ENCODE data around the gene RRP1.

DNA sequence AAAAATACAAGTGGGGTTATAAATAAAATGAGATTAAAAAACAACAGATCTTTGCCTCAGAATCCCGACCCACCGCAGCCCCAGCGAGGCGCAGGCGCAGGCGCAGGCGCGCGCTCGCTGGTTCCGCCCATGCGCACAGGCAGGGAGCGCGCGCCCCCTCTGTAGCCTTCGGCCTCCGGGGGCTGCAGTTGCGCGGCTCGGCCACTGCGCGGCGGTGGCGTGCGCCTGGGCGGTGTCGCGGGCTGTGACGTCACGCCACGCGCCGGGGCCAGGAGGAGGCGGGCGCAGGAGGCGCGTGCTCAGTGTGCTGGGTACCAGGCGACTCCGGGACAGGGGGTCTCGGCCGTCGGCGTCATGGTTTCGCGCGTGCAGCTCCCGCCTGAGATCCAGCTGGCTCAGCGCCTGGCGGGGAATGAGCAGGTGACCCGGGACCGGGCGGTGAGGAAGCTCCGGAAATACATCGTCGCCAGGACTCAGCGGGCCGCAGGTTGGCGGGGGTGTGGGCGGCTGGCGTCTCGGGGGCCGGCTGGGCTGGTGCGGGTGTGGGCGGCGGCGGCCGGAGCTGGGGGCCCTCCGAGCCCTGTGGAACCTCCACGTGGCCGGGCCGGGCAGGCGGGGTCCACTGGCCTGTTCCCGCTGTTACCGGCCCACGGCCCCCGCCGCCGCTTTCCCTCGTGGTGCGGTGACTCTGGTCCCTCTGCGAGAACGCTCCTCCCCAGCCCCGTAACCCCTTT is at the start of gene RRP1:
- TF ChIP-seq, protein P1, sequence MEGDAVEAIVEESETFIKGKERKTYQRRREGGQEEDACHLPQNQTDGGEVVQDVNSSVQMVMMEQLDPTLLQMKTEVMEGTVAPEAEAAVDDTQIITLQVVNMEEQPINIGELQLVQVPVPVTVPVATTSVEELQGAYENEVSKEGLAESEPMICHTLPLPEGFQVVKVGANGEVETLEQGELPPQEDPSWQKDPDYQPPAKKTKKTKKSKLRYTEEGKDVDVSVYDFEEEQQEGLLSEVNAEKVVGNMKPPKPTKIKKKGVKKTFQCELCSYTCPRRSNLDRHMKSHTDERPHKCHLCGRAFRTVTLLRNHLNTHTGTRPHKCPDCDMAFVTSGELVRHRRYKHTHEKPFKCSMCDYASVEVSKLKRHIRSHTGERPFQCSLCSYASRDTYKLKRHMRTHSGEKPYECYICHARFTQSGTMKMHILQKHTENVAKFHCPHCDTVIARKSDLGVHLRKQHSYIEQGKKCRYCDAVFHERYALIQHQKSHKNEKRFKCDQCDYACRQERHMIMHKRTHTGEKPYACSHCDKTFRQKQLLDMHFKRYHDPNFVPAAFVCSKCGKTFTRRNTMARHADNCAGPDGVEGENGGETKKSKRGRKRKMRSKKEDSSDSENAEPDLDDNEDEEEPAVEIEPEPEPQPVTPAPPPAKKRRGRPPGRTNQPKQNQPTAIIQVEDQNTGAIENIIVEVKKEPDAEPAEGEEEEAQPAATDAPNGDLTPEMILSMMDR (IDR thresholded peaks at IDR 0.05), result peak in 3 of 4 experiments; percentile 99 to 100 (median 100)
- TF ChIP-seq POLR2A (IDR thresholded peaks at IDR 0.05), result peak; percentile 53 to 80
